ENCODE measurements around the gene UGT2B7. TPM values are rescaled to one million over a fixed set of nuclear protein-coding genes. Genes with fewer than 3 reads are reported as not detected.

Gene UGT2B7
- total and polyA plus RNA-seq, 2 donors (not counting 1 experiment from before 2014, with no cell fraction given), result not detected

DNA sequence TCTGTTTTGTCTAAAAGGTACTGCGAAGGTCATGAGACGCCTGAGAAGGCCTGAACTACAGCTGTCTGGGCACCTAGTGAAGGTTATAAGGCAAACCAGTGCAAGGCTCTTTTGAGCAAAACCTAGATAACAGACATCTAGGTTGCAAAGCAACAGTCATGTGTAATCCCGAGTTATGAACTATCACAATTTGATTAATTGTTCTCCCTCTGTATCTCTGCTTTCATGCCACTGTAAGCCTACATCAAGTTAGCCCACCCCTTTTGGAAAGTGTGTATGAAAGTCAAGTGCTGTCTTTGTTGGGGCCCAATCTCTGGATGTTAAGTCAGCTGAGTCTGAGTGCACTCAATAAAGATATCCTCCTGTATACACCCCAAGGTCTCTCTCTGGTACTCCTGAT is 31.9 kb upstream of the UGT2B7 start:
- Histone ChIP-seq H3K4me3 (ENCODE audit: control extremely low read depth in 1 of 5, extremely low read depth in 1 of 5, insufficient read depth in 1 of 5, low read depth in 2 of 5, low read length in 4 of 5) (no peak overlapping the region), H4K20me1 (ENCODE audit: control insufficient read depth, insufficient read depth, low read length, poor library complexity, severe bottlenecking) (no peaks in the 10 kb centered on the region), H3K4me2 (replicated peaks; ENCODE audit: low read depth, low read length, poor library complexity, severe bottlenecking) (no peak overlapping the region), H3K36me3 (replicated peaks in 1 of 2; ENCODE audit: control extremely low read depth in 1 of 2, control insufficient read depth in 1 of 2, extremely low read depth in 1 of 2, insufficient read depth in 2 of 2, low read length in 1 of 2) (no peaks in the 10 kb centered on the region), H3K4me1 (ENCODE audit: control insufficient read depth in 2 of 2, insufficient read depth in 2 of 2, low read length in 2 of 2) (no peaks in the 10 kb centered on the region), H2AFZ (ENCODE audit: insufficient read depth, low read depth, low read length, poor library complexity, severe bottlenecking) (no peak overlapping the region), H3K79me2 (ENCODE audit: control insufficient read depth, insufficient read depth, low read length) (no peaks in the 10 kb centered on the region), H3K27ac (ENCODE audit: low read length in 2 of 2) (no peak overlapping the region), H3K9me3 (ENCODE audit: control extremely low read depth in 1 of 3, control insufficient read depth in 2 of 3, insufficient read depth in 1 of 3, low read length in 2 of 3) (no peaks in the 10 kb centered on the region), H3K27me3 (replicated peaks in 1 of 4; ENCODE audit: control extremely low read depth in 1 of 4, control insufficient read depth in 3 of 4, insufficient read depth in 4 of 4, low read length in 3 of 4) (no peaks in the 10 kb centered on the region), H3K9ac (ENCODE audit: low read length) (no peak overlapping the region)
- H3K27ac Mint-ChIP-seq, result no peak overlapping the region
- DNase-seq, result no peak
- intact Hi-C loops (cut with micrococcal nuclease), result no loop called here
- ATAC-seq (ENCODE audit: low read depth), result no peak
- H3K9me3 Mint-ChIP-seq (ENCODE audit: insufficient read depth), result peaks cover 4% of the 10 kb centered on the region
- ChIA-PET CTCF (no interaction called here), POLR2A (no interaction called here)
- TF ChIP-seq EZH2 (IDR thresholded peaks at IDR 0.05; ENCODE audit: borderline replicate concordance, insufficient read depth, low read depth, low read length, poor library complexity, severe bottlenecking), result no peak
- TF ChIP-seq, protein P1, sequence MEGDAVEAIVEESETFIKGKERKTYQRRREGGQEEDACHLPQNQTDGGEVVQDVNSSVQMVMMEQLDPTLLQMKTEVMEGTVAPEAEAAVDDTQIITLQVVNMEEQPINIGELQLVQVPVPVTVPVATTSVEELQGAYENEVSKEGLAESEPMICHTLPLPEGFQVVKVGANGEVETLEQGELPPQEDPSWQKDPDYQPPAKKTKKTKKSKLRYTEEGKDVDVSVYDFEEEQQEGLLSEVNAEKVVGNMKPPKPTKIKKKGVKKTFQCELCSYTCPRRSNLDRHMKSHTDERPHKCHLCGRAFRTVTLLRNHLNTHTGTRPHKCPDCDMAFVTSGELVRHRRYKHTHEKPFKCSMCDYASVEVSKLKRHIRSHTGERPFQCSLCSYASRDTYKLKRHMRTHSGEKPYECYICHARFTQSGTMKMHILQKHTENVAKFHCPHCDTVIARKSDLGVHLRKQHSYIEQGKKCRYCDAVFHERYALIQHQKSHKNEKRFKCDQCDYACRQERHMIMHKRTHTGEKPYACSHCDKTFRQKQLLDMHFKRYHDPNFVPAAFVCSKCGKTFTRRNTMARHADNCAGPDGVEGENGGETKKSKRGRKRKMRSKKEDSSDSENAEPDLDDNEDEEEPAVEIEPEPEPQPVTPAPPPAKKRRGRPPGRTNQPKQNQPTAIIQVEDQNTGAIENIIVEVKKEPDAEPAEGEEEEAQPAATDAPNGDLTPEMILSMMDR (IDR thresholded peaks at IDR 0.05), result no peak
- no peaks in the 10 kb centered on the region for H3K27me3 Mint-ChIP-seq
- WGBS (ENCODE audit: insufficient coverage), result 89% methylated on average over 3 of the region's 3 CpGs
- no peak overlapping the region for H3K4me3 Mint-ChIP-seq
- no peaks in the 10 kb centered on the region for H3K4me1 Mint-ChIP-seq

DNA sequence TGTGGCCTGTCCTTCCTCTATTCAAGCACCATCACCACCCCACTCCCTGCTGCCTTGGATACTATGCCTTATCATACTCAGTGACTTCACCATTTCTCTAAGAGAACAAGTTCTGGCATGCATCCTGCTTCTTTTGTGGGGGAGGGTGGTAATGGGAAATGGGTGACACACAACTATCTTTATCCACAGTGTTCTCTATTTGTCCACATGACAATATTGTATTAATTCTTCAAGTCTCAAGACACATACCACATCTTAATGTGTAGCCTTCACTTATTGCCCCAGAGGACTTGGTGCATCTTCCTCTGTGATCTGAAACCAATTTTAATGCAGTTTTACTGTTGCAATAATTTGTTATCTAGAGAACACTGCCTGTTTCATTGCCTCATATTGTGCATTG is 29.3 kb upstream of the UGT2B7 start:
- intact Hi-C loops (cut with micrococcal nuclease), result no loop called here
- POLR2A ChIA-PET, result no interaction called here
- H3K27ac ChIP-seq (ENCODE audit: low read length in 2 of 2), result no peak overlapping the region

More for the DNA sequence above, 29.3 kb upstream of the UGT2B7 start:
- DNase-seq (no peak), ATAC-seq (ENCODE audit: low read depth) (no peak)
- no peaks in the 10 kb centered on the region for H3K27me3 Mint-ChIP-seq
- TF ChIP-seq EZH2 (IDR thresholded peaks at IDR 0.05; ENCODE audit: borderline replicate concordance, insufficient read depth, low read depth, low read length, poor library complexity, severe bottlenecking), result no peak
- TF ChIP-seq, protein P1 (IDR thresholded peaks at IDR 0.05), result no peak
- Histone ChIP-seq H3K9ac (ENCODE audit: low read length) (no peak overlapping the region), H3K9me3 (ENCODE audit: control extremely low read depth in 1 of 3, control insufficient read depth in 2 of 3, insufficient read depth in 1 of 3, low read length in 2 of 3) (no peaks in the 10 kb centered on the region), H4K20me1 (ENCODE audit: control insufficient read depth, insufficient read depth, low read length, poor library complexity, severe bottlenecking) (no peaks in the 10 kb centered on the region), H3K79me2 (ENCODE audit: control insufficient read depth, insufficient read depth, low read length) (no peaks in the 10 kb centered on the region), H3K36me3 (replicated peaks in 1 of 2; ENCODE audit: control extremely low read depth in 1 of 2, control insufficient read depth in 1 of 2, extremely low read depth in 1 of 2, insufficient read depth in 2 of 2, low read length in 1 of 2) (no peaks in the 10 kb centered on the region), H2AFZ (ENCODE audit: insufficient read depth, low read depth, low read length, poor library complexity, severe bottlenecking) (no peak overlapping the region), H3K27me3 (replicated peaks in 1 of 4; ENCODE audit: control extremely low read depth in 1 of 4, control insufficient read depth in 3 of 4, insufficient read depth in 4 of 4, low read length in 3 of 4) (no peaks in the 10 kb centered on the region), H3K4me3 (ENCODE audit: control extremely low read depth in 1 of 5, extremely low read depth in 1 of 5, insufficient read depth in 1 of 5, low read depth in 2 of 5, low read length in 4 of 5) (no peak overlapping the region), H3K4me1 (ENCODE audit: control insufficient read depth in 2 of 2, insufficient read depth in 2 of 2, low read length in 2 of 2) (no peaks in the 10 kb centered on the region), H3K4me2 (replicated peaks; ENCODE audit: low read depth, low read length, poor library complexity, severe bottlenecking) (no peak overlapping the region)
- H3K9me3 Mint-ChIP-seq (ENCODE audit: insufficient read depth), result peaks cover 4% of the 10 kb centered on the region
- CTCF ChIA-PET, result no interaction called here
- H3K4me1 Mint-ChIP-seq, result no peaks in the 10 kb centered on the region
- no peak overlapping the region for H3K4me3 Mint-ChIP-seq
- no peak overlapping the region for H3K27ac Mint-ChIP-seq
